NCI-H226 (cell line): ENCODE measurements around the gene NAPA.
"Not testable (repeated sequence)": the region's sequence is repeated elsewhere in the genome, so short reads cannot be mapped to it uniquely, and the experiment has no call there.

Source experiments
- DNase-seq: peaks from one replicate; pipeline ENCODE4 v3.0.0-alpha.2; 2015

Gene NAPA

DNA sequence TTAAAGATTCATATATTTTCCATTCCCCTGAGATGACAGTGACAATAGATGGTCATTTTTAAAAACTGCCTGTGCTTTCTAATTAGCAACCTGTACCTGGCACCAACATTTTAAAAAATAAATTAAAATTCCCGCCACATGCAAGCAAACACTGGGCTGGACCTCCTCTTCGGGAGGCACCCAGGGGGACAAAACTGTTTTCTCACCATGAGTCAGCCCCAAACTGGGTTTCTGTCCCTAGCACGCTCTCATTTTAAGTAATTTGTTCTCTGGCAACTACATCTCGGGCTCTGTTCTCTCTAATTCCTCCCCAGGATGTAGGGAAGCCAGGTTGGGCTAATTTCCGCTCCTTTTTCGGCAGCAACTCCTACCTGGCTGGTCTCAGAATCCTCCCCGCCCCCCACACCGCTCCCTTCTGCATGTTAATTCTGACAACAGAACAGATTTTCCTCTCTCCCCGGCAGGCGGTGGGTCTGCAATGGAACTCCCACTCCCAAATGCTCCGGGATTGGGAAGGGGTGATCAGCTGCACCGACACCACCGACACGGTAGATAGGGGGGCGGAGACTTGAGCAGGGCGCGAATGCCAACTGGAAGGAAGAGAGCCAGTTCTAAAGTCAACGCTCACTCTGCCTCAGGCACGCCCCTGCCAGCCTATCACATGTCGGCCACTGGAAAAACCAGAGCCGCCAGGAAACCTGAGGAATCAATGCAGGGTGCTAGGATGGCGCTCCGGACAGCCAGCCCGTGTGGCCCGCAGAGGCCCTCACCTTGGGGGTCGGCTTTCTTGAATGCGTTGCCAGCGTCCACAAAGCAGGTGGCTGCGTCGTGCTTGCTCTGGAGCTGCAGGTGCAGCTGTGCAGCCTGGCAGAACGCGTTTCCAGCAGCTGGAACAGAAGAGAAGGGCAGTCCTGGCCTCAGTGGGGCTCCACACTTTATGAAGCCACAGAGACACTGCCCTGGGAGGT, 14.7 kb downstream of the NAPA start:
- DNase-seq, result no peak

DNA sequence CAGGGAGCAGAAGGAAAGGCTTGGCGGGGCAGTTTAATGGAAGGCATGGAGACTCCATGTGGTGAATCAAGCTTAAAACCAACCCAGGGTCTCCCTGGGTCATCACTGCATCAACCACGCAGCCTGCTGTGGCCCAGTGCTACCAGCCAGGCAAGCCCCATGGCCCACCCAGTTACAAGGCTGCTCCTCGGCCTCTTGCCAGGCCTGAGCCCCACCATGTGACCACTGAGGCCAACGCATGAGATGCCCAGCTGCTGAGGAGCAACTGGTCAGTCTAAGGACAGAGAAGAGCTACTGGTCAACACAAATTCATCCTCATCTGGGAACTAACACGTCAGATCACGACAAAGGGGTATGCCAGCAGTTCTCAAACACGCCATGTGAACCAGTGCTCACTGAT, 15.5 kb downstream of the NAPA start:
- DNase-seq, result no peak

DNA sequence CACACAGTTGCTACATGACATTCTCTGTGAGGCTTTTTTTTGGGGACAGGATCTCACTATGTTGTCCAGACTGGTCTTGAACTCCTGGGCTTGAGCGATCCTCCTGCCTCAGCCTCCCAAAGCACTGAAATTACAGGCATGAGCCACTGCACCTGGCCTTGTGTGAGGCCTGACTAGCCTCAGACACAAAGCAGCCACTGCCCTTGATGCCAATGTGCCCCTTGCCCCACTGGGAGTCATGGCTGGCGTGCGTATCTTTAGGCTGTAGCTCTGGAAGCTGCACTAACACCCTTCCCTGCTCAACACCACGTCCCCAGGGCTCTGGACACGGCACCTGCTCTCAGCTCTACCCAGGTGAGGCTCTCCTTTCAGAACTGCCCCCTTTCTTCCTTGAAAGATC, 16.3 kb downstream of the NAPA start:
- DNase-seq, result no peak

DNA sequence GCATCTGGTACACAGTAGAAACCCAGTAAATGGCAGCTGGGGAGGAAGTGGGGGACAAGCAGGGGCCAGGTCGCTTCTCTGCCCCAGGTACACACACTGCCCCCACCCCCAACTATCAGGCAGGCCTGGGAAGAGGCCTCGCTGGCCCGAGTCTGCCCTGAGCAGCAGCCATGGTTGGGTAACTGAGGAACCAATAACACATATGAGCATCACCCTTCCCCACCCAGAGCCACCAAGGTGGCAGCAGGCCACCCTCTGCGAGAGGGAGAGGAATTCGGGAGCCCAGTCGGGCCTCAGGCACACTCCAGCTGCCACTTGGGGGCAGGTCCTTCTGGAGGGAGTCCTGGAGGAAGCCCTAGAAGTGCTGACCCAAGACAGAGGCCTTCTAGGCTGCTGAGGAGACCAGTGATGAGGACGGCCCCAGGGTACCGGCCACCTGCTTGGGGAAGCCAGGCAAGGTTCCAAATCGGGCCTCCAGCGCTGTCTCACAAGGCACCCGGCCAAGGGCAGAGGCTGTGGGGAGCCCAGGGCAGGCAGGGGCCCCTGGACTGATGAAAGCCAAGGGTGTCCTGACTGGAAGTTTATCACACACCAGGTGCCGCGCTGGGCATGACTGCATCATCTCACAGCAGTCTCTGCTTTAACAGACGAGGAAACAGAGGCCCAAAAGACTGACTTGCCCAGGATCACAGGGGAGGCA, 16.9 kb downstream of the NAPA start:
- no peak for DNase-seq

DNA sequence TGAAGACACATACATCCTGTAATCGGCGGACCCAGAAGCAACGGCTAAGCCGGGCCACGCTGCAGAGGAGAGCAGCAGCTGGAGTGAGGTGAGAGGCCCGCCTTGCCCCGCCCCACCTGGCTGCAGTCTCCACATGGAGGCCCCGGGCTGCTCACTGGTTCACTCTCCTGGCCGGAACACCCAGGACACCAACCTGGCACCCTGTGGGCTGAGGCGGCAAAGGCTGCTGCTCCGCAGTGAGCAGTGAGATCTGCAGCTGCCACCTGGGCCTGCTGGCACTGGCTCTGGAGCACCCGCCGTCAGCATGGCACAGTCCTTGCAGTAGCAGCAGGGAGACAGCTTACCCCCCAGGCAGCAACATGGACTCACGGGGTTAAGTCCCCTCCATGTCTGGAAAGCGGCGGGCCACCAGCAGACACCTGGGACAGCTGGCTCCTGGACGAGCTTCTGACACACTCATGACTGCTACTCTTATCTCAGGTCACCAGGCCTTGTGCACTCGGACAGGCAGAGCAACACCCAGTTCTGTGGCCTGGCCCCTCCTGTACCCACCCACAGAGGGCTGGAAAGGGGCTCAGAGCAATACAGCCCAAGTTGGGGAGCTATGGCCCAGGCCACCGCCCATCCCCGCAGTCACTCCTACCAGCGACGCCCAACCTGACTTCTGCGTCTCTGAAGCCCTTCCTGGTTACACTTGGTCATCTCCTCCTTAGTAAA, 17.7 kb downstream of the NAPA start:
- DNase-seq, result no peak

DNA sequence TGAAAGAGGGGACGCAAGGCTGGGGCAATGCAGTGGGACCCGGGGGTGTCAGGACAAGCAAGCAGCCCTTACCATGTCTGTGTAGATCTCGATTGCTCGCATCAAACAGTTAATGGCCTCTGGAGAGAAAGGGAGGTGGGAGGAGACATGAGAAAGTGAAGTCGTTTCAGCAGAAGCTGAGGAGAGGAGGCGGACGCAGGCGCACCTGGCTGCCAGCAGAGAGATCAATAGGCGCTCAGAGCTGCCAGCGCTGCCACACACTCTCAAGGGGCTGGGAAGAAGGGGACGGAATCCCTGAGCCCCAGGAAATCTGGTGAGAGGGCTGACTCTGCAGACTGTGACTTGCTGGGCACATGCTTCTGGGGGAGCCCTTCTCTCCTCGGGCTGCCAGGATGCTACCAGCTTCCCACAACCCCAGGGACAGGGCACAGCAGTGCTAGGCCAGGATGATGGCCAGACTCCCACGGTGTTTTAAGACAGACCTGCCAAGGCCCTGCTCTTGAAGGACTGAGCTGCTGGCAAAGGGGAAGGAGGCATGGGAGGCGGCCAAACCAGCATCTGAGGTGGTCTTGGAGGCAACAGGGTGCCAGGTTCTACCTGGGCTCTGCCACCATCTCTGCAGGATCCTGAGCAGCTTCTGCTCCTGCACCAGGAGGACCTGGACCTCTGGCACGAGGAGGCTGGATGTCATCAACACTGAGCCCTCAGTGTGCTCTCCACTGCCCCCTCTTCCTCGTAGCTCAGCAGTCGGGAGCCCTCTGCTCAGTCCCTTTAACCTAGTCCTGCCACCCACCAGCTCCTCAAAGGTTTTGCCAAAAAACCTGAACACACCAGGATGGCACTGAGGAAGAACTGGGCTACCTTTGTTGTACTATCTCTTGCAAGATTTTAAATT, 19.1 kb downstream of the NAPA start:
- DNase-seq, result peak; percentile 1

DNA sequence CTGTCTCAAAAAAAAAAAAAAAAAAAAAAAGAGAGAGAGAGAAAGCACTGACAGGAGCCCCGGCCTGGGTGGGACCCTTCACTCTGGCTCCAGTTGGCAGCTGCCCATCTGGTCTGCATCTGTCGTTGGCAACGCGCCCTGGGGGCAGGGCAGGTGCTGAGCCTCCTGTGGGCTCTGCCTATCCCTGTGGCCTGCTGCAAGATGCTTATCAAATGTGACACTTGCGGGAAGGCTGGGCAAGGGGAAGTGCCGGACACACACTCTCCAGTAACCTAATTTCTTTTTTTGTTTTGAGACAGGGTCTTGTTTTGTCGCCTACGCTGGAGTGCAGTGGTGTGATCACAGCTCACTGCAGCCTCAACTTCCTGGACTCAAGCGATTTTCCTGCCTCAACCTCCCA, 20.1 kb downstream of the NAPA start:
- peak; percentile 0 for DNase-seq

DNA sequence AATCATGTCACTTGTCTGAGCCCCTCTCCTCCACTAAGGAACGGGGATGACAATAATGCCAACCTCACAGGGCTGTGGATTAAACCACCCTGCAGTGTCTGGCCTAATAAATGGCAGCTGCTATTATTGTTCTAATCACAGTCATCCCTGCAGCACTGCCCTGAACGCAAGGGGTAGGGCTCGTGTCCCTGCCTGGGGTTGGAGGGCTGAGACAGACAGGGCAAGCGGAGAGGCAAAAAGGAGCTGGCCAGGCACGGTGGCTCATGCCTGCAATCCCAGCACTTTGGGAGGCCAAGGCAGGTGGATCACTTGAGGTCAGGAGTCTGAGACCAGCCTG, 20.7 kb downstream of the NAPA start:
- DNase-seq, result peak; percentile 0

DNA sequence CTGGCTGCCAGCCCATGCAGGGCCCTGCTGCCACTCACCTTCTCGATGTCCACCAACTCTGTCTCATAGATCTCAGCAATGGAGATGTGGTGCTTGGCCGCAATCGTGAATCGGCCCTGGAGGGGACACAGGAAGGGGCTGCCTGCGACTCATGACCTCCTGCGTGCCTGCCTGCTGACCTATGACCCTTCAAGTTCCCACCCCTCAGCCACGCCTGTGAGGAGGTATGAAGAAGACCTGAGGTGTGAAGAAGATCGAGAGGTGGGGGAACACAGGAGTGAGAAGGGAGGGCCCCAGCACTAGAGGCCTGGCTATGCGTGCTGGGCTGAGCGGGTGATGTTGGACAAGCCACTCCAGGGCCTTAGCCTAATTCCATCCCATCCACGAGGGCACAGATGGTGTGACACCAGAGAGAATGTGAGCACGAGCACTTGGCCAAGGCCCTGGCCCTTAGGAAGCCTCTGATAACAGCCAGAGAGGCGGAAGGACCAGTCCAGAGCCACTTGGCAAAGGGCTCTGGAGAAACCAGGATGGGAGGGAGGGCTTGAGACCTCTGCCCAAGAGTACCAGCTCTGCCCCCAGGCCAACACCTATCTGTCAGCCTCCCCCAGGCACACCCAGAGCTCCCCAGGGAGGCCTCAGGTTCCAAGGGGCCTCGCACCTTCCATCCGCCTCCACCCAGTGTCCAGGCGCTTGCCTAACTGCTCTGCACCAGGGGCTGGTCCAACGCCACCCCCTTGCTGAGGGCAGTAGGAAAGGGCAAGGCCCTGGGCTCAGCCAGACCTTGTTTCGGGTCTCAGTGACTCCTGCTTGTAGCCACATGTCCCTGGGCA, 21.3 kb downstream of the NAPA start:
- peak; percentile 1 for DNase-seq

DNA sequence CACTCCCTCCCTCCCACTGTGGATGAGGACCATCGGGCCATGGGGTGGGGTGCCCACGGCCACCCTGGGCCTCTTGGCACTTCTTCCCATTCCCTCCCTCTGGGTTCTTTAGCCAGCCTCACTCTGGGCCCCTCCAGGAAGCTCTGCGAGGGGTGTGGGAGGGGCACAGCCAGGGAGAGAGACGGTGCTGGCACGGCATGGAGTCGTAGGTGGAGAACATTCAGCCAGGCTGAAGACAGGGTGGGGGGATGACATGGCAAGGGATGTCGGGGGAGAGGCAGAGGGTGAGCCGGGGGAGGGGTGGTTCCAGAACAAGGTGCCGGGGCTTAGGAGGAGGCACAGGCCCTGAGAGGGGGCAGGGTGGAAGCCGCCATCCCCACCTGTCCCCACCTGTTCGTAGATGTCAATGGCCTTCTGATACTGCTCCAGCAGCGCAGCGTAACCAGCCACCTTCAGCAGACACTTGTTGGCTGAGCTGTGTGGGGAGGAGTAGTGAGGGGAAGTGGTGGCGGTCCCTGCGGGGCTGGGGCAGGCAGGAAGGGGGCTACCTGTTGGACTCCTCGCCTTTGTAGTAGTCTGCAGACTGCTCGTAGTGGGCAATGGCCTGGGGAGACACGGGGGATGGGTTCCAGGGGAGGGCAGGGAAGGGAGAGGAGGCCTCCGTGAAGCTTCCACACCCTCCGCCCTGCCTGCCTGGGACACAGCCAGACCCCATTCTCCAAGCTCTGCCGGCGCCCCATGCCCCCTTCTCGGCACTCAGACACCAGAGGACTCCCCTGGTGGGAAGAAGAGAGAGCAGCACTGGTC, 22.1 kb downstream of the NAPA start:
- DNase-seq, result peak; percentile 0

DNA sequence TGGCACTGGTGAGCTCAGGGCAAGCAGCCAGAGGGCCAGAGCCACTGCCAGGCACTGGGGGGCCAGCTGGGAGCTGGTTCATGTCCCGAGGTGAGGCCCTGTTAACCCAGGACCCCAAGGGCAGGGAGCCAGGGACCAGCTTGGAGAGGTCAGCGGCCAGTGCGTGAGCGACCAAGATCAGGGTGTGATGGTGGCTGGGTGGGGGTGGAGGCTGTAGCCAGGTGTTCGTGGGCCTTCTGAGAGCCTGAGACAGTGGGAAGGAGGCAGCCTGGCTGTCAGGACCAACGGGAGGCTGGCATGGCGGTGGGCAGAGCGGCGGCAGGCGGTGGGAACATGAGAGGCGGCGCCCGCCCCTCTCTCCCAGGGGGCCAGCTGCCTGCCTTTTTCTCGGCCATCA, 22.7 kb downstream of the NAPA start:
- DNase-seq, result no peak

DNA sequence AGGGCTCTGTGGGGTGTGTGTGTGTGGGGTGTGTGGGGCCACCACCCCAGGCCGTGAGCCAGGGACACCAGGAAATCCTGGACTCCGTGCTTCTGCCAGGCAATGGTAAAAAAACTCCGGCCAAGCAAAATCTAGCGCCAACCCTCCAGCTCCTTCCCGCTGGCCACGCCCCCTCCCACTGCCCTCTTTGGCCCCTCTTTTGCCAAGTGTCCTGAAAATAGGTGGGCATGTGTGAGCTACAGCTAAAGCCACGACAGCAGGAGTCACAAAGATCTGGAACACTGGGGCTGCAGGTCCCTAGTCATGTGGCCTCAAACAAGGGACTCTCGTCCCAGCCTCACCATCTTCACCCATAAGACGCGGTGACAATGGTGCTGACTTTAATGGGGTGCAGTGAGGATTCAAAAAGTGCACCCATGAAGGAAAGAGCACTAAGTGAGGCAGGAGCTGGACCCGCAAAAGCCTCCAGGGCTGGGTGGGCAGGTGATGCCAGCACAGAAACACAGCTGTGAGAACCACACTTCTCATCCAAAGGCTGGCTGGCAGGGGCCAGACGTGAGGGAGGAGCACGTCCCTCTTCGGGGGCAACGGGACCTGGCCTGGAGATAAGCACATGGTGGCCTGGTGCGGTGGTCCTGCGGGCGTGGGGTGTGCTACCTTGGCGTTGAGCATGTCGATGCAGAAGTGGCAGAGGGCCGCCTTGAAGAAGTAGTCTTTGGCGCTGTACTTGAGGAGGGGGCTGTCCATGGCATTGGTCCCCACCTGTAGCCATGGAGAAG, 23.3 kb downstream of the NAPA start:
- no peak for DNase-seq

DNA sequence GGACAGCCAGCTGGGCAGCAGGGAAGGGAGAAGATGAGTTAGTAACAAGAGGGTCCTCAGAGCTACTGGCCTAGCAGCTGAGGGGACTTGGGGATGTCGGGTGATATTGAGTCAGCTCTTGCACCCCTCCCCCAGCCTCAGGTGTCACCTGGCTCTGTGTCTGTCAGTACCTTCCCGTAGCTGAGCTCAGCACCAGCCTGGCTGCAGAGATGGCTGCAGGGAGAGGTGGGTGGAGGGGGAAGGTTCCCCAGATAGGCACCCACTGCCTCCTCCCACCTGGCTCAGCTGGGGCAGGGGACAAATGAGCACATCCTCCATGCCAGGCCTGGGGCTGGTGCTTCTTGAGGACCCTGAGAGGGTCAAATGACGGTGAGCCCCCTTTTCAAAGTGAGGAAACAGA, 24.0 kb downstream of the NAPA start:
- no peak for DNase-seq

DNA sequence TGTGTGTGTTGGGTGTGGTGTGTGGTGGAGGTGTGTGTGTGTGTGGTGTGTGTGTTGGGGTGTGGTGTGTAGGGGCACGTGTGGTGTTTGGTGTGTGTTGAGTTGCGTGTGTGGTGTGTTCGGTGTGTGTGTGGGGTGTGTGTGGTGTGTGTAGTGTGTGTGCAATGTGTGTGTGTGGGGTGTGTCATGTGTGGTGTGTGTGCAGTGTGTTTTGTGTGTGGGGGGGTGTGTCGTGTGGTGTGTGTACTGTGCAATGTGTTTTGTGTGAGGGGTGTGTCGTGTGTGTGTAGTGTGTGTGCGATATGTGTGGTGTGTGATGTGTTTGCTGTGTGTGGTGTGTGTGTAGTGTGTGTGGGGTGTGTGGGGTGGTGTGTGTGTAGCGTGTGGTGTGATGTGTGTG, 24.8 kb downstream of the NAPA start:
- no peak for DNase-seq

DNA sequence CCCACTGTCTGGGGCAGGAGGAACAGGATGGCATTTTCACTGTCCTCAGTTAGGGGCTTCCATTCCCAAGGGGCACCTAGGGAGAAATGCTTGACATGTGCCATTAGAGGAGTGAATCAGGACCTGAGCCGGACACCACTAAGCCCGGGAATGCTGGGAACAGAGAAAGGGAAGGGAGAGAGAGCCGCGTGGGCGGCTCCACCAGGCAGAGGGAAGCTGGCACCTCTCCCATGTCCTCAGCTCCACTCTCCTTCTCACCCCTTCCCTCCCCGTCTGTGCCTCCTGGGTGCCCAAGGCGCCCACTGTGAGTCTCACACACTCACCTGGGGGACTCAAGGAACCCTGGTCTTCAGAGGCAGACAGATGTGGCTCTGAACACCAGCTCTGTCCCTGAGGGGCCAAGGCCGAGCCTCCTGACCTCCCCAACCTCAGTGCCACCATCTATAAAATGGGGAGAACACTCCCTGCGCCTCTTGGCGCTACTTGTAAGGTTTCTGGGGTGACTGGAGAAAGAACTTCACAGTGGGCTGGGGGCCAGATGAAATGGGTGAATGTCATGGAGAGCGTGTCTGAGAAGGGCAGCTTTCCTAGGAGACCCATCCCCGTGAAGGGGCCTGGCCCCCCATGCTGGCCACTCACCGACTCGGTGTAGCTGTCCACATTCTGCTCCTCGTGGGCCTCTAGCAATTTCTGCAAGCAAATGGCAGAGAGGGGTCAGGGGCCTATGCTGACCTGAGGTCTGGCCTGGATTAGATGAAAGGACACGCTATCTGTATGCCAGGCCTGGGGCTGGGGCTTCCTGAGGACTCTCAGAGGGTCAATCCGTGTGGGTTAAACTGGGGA, 25.6 kb downstream of the NAPA start:
- DNase-seq, result peak; percentile 1

DNA sequence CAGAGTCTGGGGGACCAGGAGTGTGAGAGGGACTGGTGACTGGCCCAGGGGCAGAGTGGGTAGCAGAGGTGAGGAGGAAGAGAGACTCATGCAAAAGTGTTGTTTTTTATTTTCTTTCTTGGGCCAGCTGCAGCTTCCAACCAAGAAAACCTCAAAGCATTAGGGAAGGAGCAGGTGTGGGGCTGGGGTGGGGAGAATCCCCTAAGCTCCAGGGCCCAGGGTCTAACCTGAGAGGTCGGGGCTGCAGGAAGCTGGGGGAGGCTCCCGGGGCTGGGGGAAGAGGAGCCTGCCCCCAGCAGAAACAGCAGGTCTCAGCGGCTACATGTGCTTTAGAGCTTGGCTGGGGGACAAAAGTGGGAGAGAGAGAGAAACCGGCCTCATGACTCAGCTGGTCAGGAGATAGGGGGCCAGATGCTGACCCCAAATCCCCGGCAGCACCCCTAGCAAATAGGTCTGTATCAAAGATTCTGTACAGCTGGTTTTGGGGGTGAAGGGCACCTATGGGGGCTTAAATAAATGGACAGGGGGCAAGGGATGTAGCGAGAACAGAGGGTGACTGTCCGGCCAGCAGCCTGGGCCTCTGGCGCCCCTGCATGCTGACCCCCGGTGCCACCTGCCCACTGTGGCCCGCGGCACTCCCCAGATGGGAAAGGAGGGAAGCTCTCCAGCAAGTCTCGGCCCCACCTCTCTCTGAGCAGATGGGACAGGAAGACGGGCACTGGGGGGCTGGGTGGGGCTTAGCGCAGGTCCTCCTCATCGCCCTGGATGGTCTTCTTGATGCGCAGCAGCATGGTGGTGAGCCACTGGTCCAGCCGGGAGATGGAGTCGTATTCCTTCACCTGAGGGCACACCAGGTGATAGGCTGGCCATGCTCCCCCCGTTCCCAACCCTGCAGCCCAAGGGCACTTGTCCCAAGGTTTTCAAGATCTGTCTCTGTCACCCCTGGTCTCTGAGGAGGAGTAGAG, 27.0 kb downstream of the NAPA start:
- DNase-seq, result peak; percentile 0

DNA sequence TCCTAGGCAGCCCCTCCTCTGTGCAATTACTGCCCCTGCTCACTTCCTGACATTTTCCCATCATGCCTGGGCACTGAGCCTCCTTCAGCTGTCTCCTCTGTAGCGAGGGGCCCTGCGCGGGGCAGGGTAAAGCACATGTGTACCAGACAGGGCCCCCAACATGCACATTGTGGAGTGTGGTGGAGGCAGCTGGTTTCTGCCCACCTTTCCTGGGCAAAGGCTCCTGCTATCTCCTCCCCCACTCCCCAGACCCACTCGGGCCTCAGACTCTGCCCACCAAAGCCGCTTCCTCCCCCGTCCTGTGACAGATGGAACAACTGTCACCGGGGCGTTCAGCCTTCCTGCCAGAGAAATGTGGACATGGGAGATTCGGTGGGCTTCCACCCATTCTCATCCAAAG, 28.0 kb downstream of the NAPA start:
- DNase-seq, result peak; percentile 0

DNA sequence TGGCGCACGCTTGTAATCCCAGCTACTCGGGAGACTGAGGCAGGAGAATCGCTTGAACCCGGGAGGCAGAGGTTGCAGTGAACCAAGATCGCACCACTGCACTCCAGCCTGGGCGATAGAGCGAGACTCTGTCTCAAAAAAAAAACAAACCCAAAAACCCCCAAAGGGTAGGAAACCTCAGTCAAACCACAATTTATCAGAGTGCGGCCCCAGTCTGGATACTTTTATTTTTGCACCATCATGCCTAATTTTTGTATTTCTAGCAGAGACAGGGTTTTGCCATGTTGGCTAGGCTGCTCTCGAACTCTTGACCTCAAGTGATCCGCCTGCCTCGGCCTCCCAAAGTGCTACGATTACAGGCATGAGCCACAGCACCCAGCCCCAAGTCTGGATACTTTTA, 28.6 kb downstream of the NAPA start:
- not testable (repeated sequence) for DNase-seq
